Urothelium cell line (cell line): ENCODE measurements around the gene RXRA.

Source experiments
- DNase-seq: peaks from one replicate; pipeline ENCODE4 v3.0.0; 2011; ENCODE audit warnings: low spot score, mixed read lengths
- FAIRE-seq: peaks from 2 replicates; lab custom pipeline; 2011; peaks lifted over from hg19 to GRCh38; lab: Jason Lieb, UNC

RXRA gene

GRCh38 chr9:134348404-134349155 is 22.3 kb downstream of the RXRA start:
- FAIRE-seq: no peak
- DNase-seq: no peak

- FAIRE-seq (no peak), DNase-seq (no peak)
Observed at GRCh38 chr9:134349936-134350335, 23.7 kb downstream of the RXRA start.

GRCh38 chr9:134350416-134350994 is 24.2 kb downstream of the RXRA start:
- FAIRE-seq (no peak), DNase-seq (no peak)

GRCh38 chr9:134351606-134352176 is 25.4 kb downstream of the RXRA start:
- FAIRE-seq: no peak
- DNase-seq: no peak

GRCh38 chr9:134352247-134352933 is 26.1 kb downstream of the RXRA start:
- no peak for DNase-seq
- FAIRE-seq: no peak

GRCh38 chr9:134353539-134353938 is 27.3 kb downstream of the RXRA start:
- FAIRE-seq: no peak
- DNase-seq: no peak

GRCh38 chr9:134355158-134355557 is 28.9 kb downstream of the RXRA start:
- FAIRE-seq (no peak), DNase-seq (no peak)

GRCh38 chr9:134355561-134356279 is 29.5 kb downstream of the RXRA start:
- DNase-seq: no peak

GRCh38 chr9:134356496-134357470 is 30.5 kb downstream of the RXRA start:
- FAIRE-seq (no peak), DNase-seq (no peak)

More at GRCh38 chr9:134355561-134356279, 29.5 kb downstream of the RXRA start:
- no peak for FAIRE-seq

- FAIRE-seq: no peak
- no peak for DNase-seq
Observed at GRCh38 chr9:134357631-134358025, 31.4 kb downstream of the RXRA start.

- FAIRE-seq (no peak), DNase-seq (no peak)
Observed at GRCh38 chr9:134358026-134358661, 31.9 kb downstream of the RXRA start.

GRCh38 chr9:134358662-134359319 is 32.5 kb downstream of the RXRA start:
- DNase-seq: no peak
- no peak for FAIRE-seq

- DNase-seq (no peak), FAIRE-seq (no peak)
Observed at GRCh38 chr9:134359493-134360179, 33.4 kb downstream of the RXRA start.

GRCh38 chr9:134360180-134360759 is 34.0 kb downstream of the RXRA start:
- DNase-seq: no peak

GRCh38 chr9:134360897-134361296 is 34.6 kb downstream of the RXRA start:
- no peak for FAIRE-seq
- DNase-seq: no peak

More at GRCh38 chr9:134360180-134360759, 34.0 kb downstream of the RXRA start:
- no peak for FAIRE-seq

GRCh38 chr9:134361426-134361825 is 35.2 kb downstream of the RXRA start:
- DNase-seq: no peak
- FAIRE-seq: no peak

GRCh38 chr9:134361843-134362414 is 35.7 kb downstream of the RXRA start:
- no peak for FAIRE-seq

More at GRCh38 chr9:134361843-134362414, 35.7 kb downstream of the RXRA start:
- DNase-seq: no peak
